ENCODE results near the gene KCNG4. TPM values are rescaled to one million over a fixed set of nuclear protein-coding genes. Genes with fewer than 3 reads are reported as not detected.

Gene KCNG4
- total and polyA plus RNA-seq, 2 of the 8 experiments (the other 6 are each of a cell fraction or from before 2014, with no cell fraction given), result not detected

DNA sequence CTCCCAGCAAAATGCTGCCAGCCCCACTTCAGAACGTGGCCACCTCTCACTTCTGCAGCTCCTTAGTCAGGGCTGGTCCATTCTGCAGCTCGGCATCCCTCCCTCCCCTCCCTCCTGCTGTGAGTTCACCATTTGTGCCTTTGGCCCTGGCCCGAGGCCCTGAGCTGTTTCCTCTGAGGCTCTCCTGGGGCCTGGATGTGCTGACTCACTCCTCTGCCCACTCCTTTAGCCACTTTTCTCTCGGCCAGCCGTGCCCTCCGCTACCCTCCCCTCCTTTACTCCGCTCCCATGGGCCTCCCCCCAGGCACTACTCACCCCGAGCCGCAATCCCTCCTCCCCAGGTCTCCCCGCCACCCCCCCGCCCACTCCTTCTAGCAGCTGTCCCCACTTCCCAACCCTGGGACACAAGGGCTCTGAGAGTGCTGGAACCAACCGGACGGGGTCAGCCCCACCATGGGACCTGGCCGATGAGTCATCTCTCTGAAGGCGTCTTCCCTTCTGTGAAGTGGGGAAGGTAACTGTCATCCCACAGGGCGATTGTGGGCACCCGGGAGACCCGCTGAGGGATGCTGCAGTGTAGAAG lies 11.5 kb downstream of the KCNG4 start:
- Histone ChIP-seq H2BK120ac (replicated peaks; ENCODE audit: low read depth, low read length) (no peak overlapping the region), H3K9me3 (ENCODE audit: insufficient read depth in 2 of 2, low read depth in 1 of 2, low read length in 1 of 2) (no peaks in the 10 kb centered on the region), H3K9ac (replicated peaks in 1 of 4; ENCODE audit: extremely low read depth in 1 of 4, low read depth in 3 of 4, low read length in 3 of 4) (no peak overlapping the region), H4K91ac (replicated peaks; ENCODE audit: insufficient read length, low read length) (peak overlapping the region; percentile 79), H3K79me1 (ENCODE audit: low read depth, low read length) (no peaks in the 10 kb centered on the region), H3K4me3 (ENCODE audit: extremely low read depth in 1 of 4, insufficient read depth in 2 of 4, low read depth in 3 of 4, low read length in 4 of 4) (no peak overlapping the region; a peak in 1 of 8 replicates), H3K23ac (ENCODE audit: insufficient read length) (no peak overlapping the region), H3K4ac (replicated peaks; ENCODE audit: insufficient read length, low read depth, low read length) (no peak overlapping the region), H4K5ac (ENCODE audit: insufficient read length, low read depth, low read length) (no peak overlapping the region), H2AFZ (ENCODE audit: low read length) (peak overlapping the region; percentile 80), H3K27ac (ENCODE audit: low read depth, low read length) (peak overlapping the region; percentile 19; the same call in 1 of the 2 replicates), H3K4me1 (replicated peaks in 1 of 4; ENCODE audit: control insufficient read depth in 3 of 4, insufficient read depth in 4 of 4, low read length in 3 of 4) (peaks cover 0 to 12% (median 6%) of the 10 kb centered on the region in 4 experiments; a peak in 6 of 7 replicates), H2BK5ac (ENCODE audit: low read depth, low read length) (peak overlapping the region; percentile 83; the same call in 1 of the 2 replicates), H3K56ac (replicated peaks; ENCODE audit: insufficient read length, low read depth, low read length) (no peak overlapping the region), H4K8ac (ENCODE audit: extremely low read depth, insufficient read depth, low read length) (no peak overlapping the region; the same call in 1 of the 2 replicates), H2BK20ac (ENCODE audit: low read length) (0 out of 2 replicates have a peak overlapping the region, but pooled peaks have one; percentile 61), H3K23me2 (ENCODE audit: low read depth, low read length) (no peaks in the 10 kb centered on the region), H2BK12ac (ENCODE audit: low read depth, low read length) (peak overlapping the region; percentile 39; the same call in 1 of the 2 replicates), H3K18ac (ENCODE audit: extremely low read depth, low read length) (peak overlapping the region; percentile 93), H3K36me3 (ENCODE audit: control insufficient read depth in 2 of 4, insufficient read depth in 4 of 4, low read length in 3 of 4) (no peaks in the 10 kb centered on the region), H4K20me1 (replicated peaks in 1 of 2; ENCODE audit: control insufficient read depth in 1 of 2, insufficient read depth in 2 of 2, low read length in 2 of 2) (no peaks in the 10 kb centered on the region), H2AK5ac (ENCODE audit: low read depth, low read length) (no peak overlapping the region), H2BK15ac (ENCODE audit: low read length) (peak overlapping the region; percentile 88; the same call in 1 of the 2 replicates), H3K14ac (ENCODE audit: insufficient read length) (no peak overlapping the region), H3K27me3 (replicated peaks in 1 of 4; ENCODE audit: control insufficient read depth in 3 of 4, extremely low read depth in 1 of 4, insufficient read depth in 3 of 4, low read length in 3 of 4) (no peaks in the 10 kb centered on the region), H3K4me2 (ENCODE audit: insufficient read depth in 1 of 2, low read depth in 2 of 2, low read length in 2 of 2) (peak overlapping the region; percentile 34 to 46; a peak in 3 of 4 replicates), H3K79me2 (ENCODE audit: control insufficient read depth in 1 of 2, insufficient read depth in 2 of 2, low read length in 2 of 2) (no peaks in the 10 kb centered on the region)
- DNase-seq (ENCODE audit: low read depth in 1 of 2, low spot score in 2 of 2) (peak; percentile 36 to 66), FAIRE-seq (no peak)
- 48% methylated on average over 8 of the region's 18 CpGs; no CpG with 5 or more reads in 1 of the 2 experiments for WGBS, 2 experiments (ENCODE audit: extremely low coverage in 1 of 2, insufficient coverage in 1 of 2, insufficient read length in 1 of 2, insufficient replicate concordance in 2 of 2, low coverage in 1 of 2, low lambda C conversion rate in 2 of 2, missing lambda C conversion rate in 1 of 2)
- CTCF ChIA-PET (ENCODE audit: partially characterized antibody), result interaction anchor here (0.7 to 1.7 kb wide), 8 partner anchors 12 to 255 kb away, joined by 3 to 4 read pairs (median 3); partner anchors contain the start of gene KCNG4
- POLR2A ChIA-PET (ENCODE audit: partially characterized antibody), result no interaction called here
- TF ChIP-seq TAF1 (IDR thresholded peaks at IDR 0.05; ENCODE audit: low read depth, low read length) (0 out of 2 replicates have a peak, but pooled peaks have one; percentile 28), TBP (IDR thresholded peaks at IDR 0.05; ENCODE audit: low read depth, low read length) (0 out of 2 replicates have a peak, but pooled peaks have one; percentile 17), SAP30 (IDR thresholded peaks at IDR 0.05; ENCODE audit: insufficient read depth, insufficient replicate concordance, low read length) (no peak), ZNF274 (IDR thresholded peaks at IDR 0.05; ENCODE audit: borderline replicate concordance, extremely low read depth, low read length) (no peak), EZH2 (IDR thresholded peaks at IDR 0.05; ENCODE audit: low read depth, low read length, severe bottlenecking) (no peak), MAFK (IDR thresholded peaks at IDR 0.05; ENCODE audit: low read depth, low read length) (peak; percentile 64; the same call in 1 of the 2 replicates), JUN (IDR thresholded peaks at IDR 0.05; ENCODE audit: low read depth, low read length) (0 out of 2 replicates have a peak, but pooled peaks have one; percentile 28), RAD21 (IDR thresholded peaks at IDR 0.05 in 1 of 2, conservative IDR thresholded peaks at IDR 0.05 in 1 of 2; ENCODE audit: low read depth in 2 of 2, low read length in 2 of 2) (no peak)
- TF ChIP-seq, protein P1, sequence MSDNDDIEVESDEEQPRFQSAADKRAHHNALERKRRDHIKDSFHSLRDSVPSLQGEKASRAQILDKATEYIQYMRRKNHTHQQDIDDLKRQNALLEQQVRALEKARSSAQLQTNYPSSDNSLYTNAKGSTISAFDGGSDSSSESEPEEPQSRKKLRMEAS (IDR thresholded peaks at IDR 0.05), result no peak
- TF ChIP-seq, protein P2, sequence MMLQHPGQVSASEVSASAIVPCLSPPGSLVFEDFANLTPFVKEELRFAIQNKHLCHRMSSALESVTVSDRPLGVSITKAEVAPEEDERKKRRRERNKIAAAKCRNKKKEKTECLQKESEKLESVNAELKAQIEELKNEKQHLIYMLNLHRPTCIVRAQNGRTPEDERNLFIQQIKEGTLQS (IDR thresholded peaks at IDR 0.05; ENCODE audit: insufficient read depth, low read depth, low read length), result 0 out of 2 replicates have a peak, but pooled peaks have one; percentile 2

Measured in H1 (cell line).